Esophagus squamous epithelium (tissue), 4 donors: Measurements from ENCODE around the gene PRAMEF11.

Source experiments
- POLR2A ChIP-seq, 4 donors: fragments of 450-650 bp; IDR thresholded peaks; one replicate each; pipeline ENCODE4 v1.6.1; 2017; ENCODE audit warnings: antibody characterized with exemption in 4 of 4, mild to moderate bottlenecking in 4 of 4, moderate library complexity in 3 of 4
- TF ChIP-seq, protein P1 (sequence below), 6 experiments: fragments of 450-650 bp in 4 of 6; fragments of 200-600 bp in 2 of 6; sonication (generic) in 2 of 6; IDR thresholded peaks; one replicate each; pipeline ENCODE4 v1.5.1; 2016 to 2019; ENCODE audit warnings: antibody characterized with exemption in 6 of 6, mild to moderate bottlenecking in 4 of 6, moderate library complexity in 4 of 6

GRCh38 chr1:12809933-12810332 lies 21.3 kb downstream of the PRAMEF11 start:
- TF ChIP-seq, protein P1, sequence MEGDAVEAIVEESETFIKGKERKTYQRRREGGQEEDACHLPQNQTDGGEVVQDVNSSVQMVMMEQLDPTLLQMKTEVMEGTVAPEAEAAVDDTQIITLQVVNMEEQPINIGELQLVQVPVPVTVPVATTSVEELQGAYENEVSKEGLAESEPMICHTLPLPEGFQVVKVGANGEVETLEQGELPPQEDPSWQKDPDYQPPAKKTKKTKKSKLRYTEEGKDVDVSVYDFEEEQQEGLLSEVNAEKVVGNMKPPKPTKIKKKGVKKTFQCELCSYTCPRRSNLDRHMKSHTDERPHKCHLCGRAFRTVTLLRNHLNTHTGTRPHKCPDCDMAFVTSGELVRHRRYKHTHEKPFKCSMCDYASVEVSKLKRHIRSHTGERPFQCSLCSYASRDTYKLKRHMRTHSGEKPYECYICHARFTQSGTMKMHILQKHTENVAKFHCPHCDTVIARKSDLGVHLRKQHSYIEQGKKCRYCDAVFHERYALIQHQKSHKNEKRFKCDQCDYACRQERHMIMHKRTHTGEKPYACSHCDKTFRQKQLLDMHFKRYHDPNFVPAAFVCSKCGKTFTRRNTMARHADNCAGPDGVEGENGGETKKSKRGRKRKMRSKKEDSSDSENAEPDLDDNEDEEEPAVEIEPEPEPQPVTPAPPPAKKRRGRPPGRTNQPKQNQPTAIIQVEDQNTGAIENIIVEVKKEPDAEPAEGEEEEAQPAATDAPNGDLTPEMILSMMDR (IDR thresholded peaks at IDR 0.05): no peak
- no peak for TF ChIP-seq POLR2A (IDR thresholded peaks at IDR 0.05)
